Lung (tissue), 12 donors: ENCODE results near the gene EPHA4. TPM values are rescaled to one million over a fixed set of nuclear protein-coding genes. Genes with fewer than 3 reads are reported as not detected.

Source experiments
- ATAC-seq: fragments of 200-7000 bp; cut with Tn5 transposase; one replicate; pipeline ENCODE4 v1.9.1; 2020; ENCODE audit warnings: moderate number of reproducible peaks; ENCODE audit not compliant: insufficient read depth, low FRiP score
- DNase-seq, 3 donors: peaks; one replicate each; pipeline ENCODE4 v3.0.0-alpha.2; 2013 to 2017
- H3K27ac ChIP-seq, 2 donors: one replicate each; pipeline ENCODE4 v1.5.1; 2013; ENCODE audit warnings: mild to moderate bottlenecking in 2 of 2, moderate library complexity in 2 of 2, control low read depth in 1 of 2, inconsistent platforms in 1 of 2, low read depth in 1 of 2, low read length in 1 of 2
- H3K27me3 ChIP-seq, 3 donors: one replicate each; pipeline ENCODE4 v1.5.1; 2013; ENCODE audit warnings: low read length in 2 of 3; ENCODE audit not compliant: control insufficient read depth in 3 of 3, insufficient read depth in 3 of 3
- H3K36me3 ChIP-seq, 4 donors: one replicate each; pipeline ENCODE4 v1.5.1; 2013; ENCODE audit warnings: low read length in 4 of 4, mild to moderate bottlenecking in 1 of 4, moderate library complexity in 1 of 4; ENCODE audit not compliant: control insufficient read depth in 4 of 4, insufficient read depth in 4 of 4
- H3K4me1 ChIP-seq, 5 donors: one replicate each; pipeline ENCODE4 v1.5.1; 2013; ENCODE audit warnings: low read length in 5 of 5, mild to moderate bottlenecking in 2 of 5, moderate library complexity in 1 of 5; ENCODE audit not compliant: control insufficient read depth in 5 of 5, insufficient read depth in 5 of 5
- H3K4me3 ChIP-seq: one replicate; pipeline ENCODE4 v1.5.1; 2013; ENCODE audit warnings: mild to moderate bottlenecking, control low read depth, moderate library complexity
- H3K9ac ChIP-seq, 2 donors: one replicate each; pipeline ENCODE4 v1.5.1; 2013; ENCODE audit warnings: low read length in 2 of 2, control low read depth in 1 of 2; ENCODE audit not compliant: insufficient read depth in 1 of 2
- H3K9me3 ChIP-seq, 4 donors: one replicate each; pipeline ENCODE4 v1.5.1; 2013; ENCODE audit warnings: low read length in 3 of 4, mild to moderate bottlenecking in 1 of 4, moderate library complexity in 1 of 4; ENCODE audit not compliant: control insufficient read depth in 4 of 4, insufficient read depth in 3 of 4
- WGBS, 2 donors: extraction: QIAGEN DNeasy Blood & Tissue Kit; methylation state at CpG; one replicate each; pipeline ENCODE4 v1.1.7; 2013; 5-methylcytosine and 5-hydroxymethylcytosine counted together
- polyA plus RNA-seq, 2 donors: library from polyadenylated mRNA; stranded (reverse); fragments of 200-250 nt; gene quantifications; one replicate each; pipeline ENCODE4 v1.2.1, GENCODE V29; 2013
- total RNA-seq, 2 donors: library from RNA; depleted of rRNA in 1 of 2; stranded (reverse); fragments of >200 nt in 1 of 2; gene quantifications; one replicate each; pipeline ENCODE4 v1.2.1, GENCODE V29; 2014 to 2021
- TF ChIP-seq, protein P1 (sequence below): IDR thresholded peaks from 2 replicates; pipeline ENCODE4 v1.5.1; 2012; ENCODE audit warnings: mild to moderate bottlenecking; ENCODE audit errors: control extremely low read depth, extremely low read depth
- donor health status: control.
- donor health status: control.
- donor health status: Bipolar disorder and iron deficiency.
- donor health status: healthy.
- donor health status: DM: yes; HTN: yes; CAD: no.

The EPHA4 gene
- total and polyA plus RNA-seq, 4 donors = 2.5 to 28.8 (median 14.7) TPM

DNA sequence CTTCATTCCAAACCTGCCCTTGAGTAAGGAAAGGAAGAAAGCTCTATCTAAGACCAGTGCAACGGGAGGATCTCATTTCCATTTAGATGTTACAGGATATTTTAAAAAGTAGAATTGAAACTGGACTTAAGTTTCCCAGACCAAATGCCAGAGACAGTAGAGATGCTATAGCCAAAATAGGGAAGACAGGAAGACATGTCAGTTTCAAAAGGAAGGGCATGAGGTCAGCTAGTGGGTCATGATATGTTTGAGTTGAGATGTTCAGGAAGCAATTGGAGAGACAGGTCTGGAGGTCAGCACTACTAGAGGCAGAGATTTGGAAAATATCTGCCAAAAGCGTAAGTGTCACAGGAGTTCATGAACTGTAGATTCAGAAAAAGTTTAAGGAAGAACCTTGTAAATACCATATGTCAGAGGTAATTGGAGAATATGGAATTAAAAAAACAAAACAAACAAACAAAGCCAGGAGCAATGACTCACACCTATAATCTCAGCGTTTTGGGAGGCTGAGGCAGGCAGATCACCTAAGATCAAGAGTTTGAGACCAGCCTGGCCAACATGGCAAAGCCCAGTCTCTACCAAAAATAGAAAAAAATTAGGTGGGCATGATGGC, 50.8 kb downstream of the EPHA4 start:
- Histone ChIP-seq H3K4me1 (peaks cover 0 to 7% (median 6%) of the 10 kb centered on the region in 5 donors), H3K27me3 (no peaks in the 10 kb centered on the region), H3K27ac (no peak overlapping the region), H3K9ac (no peak overlapping the region), H3K9me3 (no peaks in the 10 kb centered on the region), H3K36me3 (no peaks in the 10 kb centered on the region), H3K4me3 (no peak overlapping the region)
- ATAC-seq (no peak), DNase-seq (no peak)
- TF ChIP-seq, protein P1, sequence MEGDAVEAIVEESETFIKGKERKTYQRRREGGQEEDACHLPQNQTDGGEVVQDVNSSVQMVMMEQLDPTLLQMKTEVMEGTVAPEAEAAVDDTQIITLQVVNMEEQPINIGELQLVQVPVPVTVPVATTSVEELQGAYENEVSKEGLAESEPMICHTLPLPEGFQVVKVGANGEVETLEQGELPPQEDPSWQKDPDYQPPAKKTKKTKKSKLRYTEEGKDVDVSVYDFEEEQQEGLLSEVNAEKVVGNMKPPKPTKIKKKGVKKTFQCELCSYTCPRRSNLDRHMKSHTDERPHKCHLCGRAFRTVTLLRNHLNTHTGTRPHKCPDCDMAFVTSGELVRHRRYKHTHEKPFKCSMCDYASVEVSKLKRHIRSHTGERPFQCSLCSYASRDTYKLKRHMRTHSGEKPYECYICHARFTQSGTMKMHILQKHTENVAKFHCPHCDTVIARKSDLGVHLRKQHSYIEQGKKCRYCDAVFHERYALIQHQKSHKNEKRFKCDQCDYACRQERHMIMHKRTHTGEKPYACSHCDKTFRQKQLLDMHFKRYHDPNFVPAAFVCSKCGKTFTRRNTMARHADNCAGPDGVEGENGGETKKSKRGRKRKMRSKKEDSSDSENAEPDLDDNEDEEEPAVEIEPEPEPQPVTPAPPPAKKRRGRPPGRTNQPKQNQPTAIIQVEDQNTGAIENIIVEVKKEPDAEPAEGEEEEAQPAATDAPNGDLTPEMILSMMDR = no peak
- WGBS, 2 donors = 68 to 77% methylated on average over 3 of the region's 3 CpGs

DNA sequence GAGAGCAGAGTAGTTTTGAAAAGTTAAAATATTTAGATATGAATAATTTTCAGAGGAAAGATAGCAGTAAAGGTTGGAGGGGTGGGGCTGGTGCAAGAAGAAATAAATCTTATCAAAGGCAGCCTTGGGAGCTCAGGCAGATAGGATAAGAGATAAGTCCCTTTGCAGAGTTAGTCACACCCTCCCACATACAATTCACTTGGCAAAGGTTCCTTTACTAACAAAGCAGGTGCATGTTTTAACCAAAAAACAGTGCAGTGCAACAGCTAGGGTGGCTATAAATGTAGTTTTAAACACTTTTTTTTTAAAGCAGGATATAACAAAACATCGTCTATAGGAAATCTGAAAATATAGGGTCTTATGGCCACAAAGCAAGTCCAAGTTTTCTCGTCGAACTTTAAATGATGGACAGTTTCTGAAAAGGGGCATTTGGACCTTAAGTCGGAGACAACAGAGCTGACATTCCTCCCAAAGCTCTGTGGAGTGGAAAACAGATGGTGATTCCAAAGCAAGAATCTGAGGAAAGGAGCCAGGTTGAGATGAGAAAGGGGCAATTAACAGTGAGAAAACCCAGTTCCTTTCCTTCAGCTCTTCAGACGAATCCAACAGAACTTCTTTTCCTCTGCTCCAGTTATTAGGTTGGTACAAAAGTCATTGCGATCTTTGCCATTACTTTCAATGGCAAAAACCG, 53.0 kb downstream of the EPHA4 start:
- Histone ChIP-seq H3K4me1 (peaks cover 0 to 7% (median 6%) of the 10 kb centered on the region in 5 donors), H3K9me3 (no peaks in the 10 kb centered on the region), H3K27me3 (no peaks in the 10 kb centered on the region), H3K36me3 (no peaks in the 10 kb centered on the region), H3K27ac (no peak overlapping the region), H3K9ac (no peak overlapping the region), H3K4me3 (no peak overlapping the region)
- 76 to 78% methylated on average over 7 of the region's 7 CpGs for WGBS, 2 donors
- TF ChIP-seq, protein P1 = no peak
- ATAC-seq (no peak), DNase-seq (no peak)

DNA sequence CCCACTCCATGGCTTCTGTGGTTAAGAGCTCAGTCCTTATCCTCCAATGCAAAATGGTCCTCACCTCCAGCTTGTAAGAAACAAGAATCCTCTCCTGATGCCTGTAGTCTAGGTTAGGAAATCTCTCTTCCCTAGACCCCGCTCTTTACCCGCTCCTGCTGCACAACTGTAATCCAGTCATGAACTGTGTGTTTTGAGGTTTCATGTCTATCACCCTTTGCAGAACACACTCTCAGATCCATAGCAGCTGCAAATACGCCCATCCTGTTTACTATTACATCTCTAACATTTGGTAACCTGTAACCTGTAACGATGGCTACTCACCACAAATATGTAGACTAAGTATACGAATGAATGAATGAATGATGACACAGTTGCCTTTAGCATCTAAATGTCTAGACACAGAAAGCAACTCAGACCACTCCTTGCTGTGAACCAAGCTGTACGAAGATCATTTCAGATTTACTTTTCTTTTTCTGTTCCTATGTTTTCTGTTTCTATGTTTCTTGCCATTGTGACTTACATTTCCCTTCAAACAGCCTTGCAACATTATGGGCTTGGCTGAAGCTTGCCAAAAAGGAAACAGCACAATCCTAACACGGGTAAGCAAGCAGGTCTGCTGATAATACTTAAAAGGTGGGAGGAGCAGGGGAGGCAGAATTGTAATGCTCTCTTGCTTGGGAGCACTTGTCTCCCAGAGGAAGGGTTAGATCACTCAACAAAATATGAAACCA, 53.7 kb downstream of the EPHA4 start:
- peaks cover 0 to 7% (median 6%) of the 10 kb centered on the region in 5 donors for H3K4me1 ChIP-seq
- H3K36me3 ChIP-seq = no peaks in the 10 kb centered on the region
- DNase-seq = peak in 1 of 3 donors; percentile 42
- peak; percentile 24 for ATAC-seq
- peak overlapping the region in 1 of 2 donors; percentile 64 for H3K27ac ChIP-seq
- no peaks in the 10 kb centered on the region for H3K27me3 ChIP-seq
- WGBS, 2 donors = 37 to 42% methylated on average over 7 of the region's 7 CpGs
- no peak overlapping the region for H3K4me3 ChIP-seq
- H3K9me3 ChIP-seq = no peaks in the 10 kb centered on the region
- no peak overlapping the region for H3K9ac ChIP-seq
- TF ChIP-seq, protein P1 = no peak
